Measurements from ENCODE around the gene ASB11. TPM values are rescaled to one million over a fixed set of nuclear protein-coding genes. Genes with fewer than 3 reads are reported as not detected.

The ASB11 gene, protein sequence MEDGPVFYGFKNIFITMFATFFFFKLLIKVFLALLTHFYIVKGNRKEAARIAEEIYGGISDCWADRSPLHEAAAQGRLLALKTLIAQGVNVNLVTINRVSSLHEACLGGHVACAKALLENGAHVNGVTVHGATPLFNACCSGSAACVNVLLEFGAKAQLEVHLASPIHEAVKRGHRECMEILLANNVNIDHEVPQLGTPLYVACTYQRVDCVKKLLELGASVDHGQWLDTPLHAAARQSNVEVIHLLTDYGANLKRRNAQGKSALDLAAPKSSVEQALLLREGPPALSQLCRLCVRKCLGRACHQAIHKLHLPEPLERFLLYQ
- 0.04 TPM for total RNA-seq (2013)
- polyA plus RNA-seq (not detected), polyA minus RNA-seq (not detected in 2 replicates), total RNA-seq (0 to 0.35 (median 0.05) reads per million in 11 experiments)

- Histone ChIP-seq H3K4me2 (replicated peaks; ENCODE audit: extremely low read depth, low read length, poor library complexity, severe bottlenecking) (no peak within 1 kb of the TSS), H3K9ac (ENCODE audit: insufficient read depth, low read length, poor library complexity, severe bottlenecking) (no peak within 1 kb of the TSS), H3K9me3 (replicated peaks in 1 of 2; ENCODE audit: control insufficient read depth in 1 of 2, insufficient read depth in 1 of 2, low read length in 2 of 2) (no peaks in the 10 kb centered on the region), H3K79me2 (ENCODE audit: insufficient read depth, low read length) (no peaks in the 10 kb centered on the region), H4K20me1 (ENCODE audit: insufficient read depth, low read length) (no peaks in the 10 kb centered on the region), H3K4me1 (ENCODE audit: control insufficient read depth in 1 of 2, insufficient read depth in 2 of 2, low read length in 2 of 2) (no peaks in the 10 kb centered on the region), H3K27ac (ENCODE audit: low read depth in 1 of 2, low read length in 2 of 2) (no peak within 1 kb of the TSS), H2AFZ (ENCODE audit: insufficient read depth, low read depth, low read length, poor library complexity, severe bottlenecking) (no peak within 1 kb of the TSS), H3K36me3 (replicated peaks in 1 of 2; ENCODE audit: control insufficient read depth in 1 of 2, insufficient read depth in 2 of 2, low read length in 2 of 2) (peaks cover 0 to 6% of the 10 kb centered on the region in 2 donors), H3K4me3 (replicated peaks in 1 of 3; ENCODE audit: low read depth in 2 of 3, low read length in 3 of 3) (no peak within 1 kb of the TSS), H3K27me3 (ENCODE audit: control insufficient read depth in 2 of 2, insufficient read depth in 2 of 2, low read length in 2 of 2) (peaks cover 0 to 4% of the 10 kb centered on the region in 2 donors)
- Mint-ChIP-seq H3K9me3 (no peaks in the 10 kb centered on the region), H3K4me3 (no peak within 1 kb of the TSS), H3K36me3 (peaks cover 12% of the 10 kb centered on the region in 2 donors), H3K4me1 (no peaks in the 10 kb centered on the region), H3K27ac (no peak within 1 kb of the TSS), H3K27me3 (ENCODE audit: low read depth in 3 of 3) (peaks cover 0 to 19% (median 3%) of the 10 kb centered on the region in 3 donors)
- no peak for DNase-seq
- TF ChIP-seq CTCF (IDR thresholded peaks at IDR 0.05): no peak
- 100% methylated on average over 1 of the region's 3 CpGs for WGBS (ENCODE audit: insufficient coverage)
- intact Hi-C loops (cut with micrococcal nuclease): no loop called here
These were observed at the start of gene ASB11 for GRCh38 chrX:15315509-15315908. ASB11 (minus strand) TSS chrX:15315640; CDS start chrX:15315605, 35 bp downstream.

GRCh38 chrX:15359701-15360100 lies 44.3 kb upstream of the ASB11 start:
- WGBS (ENCODE audit: insufficient coverage): 100% methylated on average over 1 of the region's 2 CpGs
- Histone ChIP-seq H3K27ac (ENCODE audit: low read depth in 1 of 2, low read length in 2 of 2) (no peak overlapping the region), H3K4me2 (replicated peaks; ENCODE audit: extremely low read depth, low read length, poor library complexity, severe bottlenecking) (no peak overlapping the region), H3K27me3 (ENCODE audit: control insufficient read depth in 2 of 2, insufficient read depth in 2 of 2, low read length in 2 of 2) (no peaks in the 10 kb centered on the region), H3K9me3 (replicated peaks in 1 of 2; ENCODE audit: control insufficient read depth in 1 of 2, insufficient read depth in 1 of 2, low read length in 2 of 2) (no peaks in the 10 kb centered on the region), H3K9ac (ENCODE audit: insufficient read depth, low read length, poor library complexity, severe bottlenecking) (no peak overlapping the region), H3K4me3 (replicated peaks in 1 of 3; ENCODE audit: low read depth in 2 of 3, low read length in 3 of 3) (no peak overlapping the region), H4K20me1 (ENCODE audit: insufficient read depth, low read length) (no peaks in the 10 kb centered on the region), H3K36me3 (replicated peaks in 1 of 2; ENCODE audit: control insufficient read depth in 1 of 2, insufficient read depth in 2 of 2, low read length in 2 of 2) (no peaks in the 10 kb centered on the region), H3K79me2 (ENCODE audit: insufficient read depth, low read length) (no peaks in the 10 kb centered on the region), H2AFZ (ENCODE audit: insufficient read depth, low read depth, low read length, poor library complexity, severe bottlenecking) (no peak overlapping the region), H3K4me1 (ENCODE audit: control insufficient read depth in 1 of 2, insufficient read depth in 2 of 2, low read length in 2 of 2) (peaks cover 0 to 12% of the 10 kb centered on the region in 2 donors)
- peaks cover 11% of the 10 kb centered on the region for H3K4me1 Mint-ChIP-seq
- intact Hi-C loops (cut with micrococcal nuclease): no loop called here
- no peaks in the 10 kb centered on the region for H3K36me3 Mint-ChIP-seq
- no peak overlapping the region for H3K27ac Mint-ChIP-seq
- no peak overlapping the region for H3K4me3 Mint-ChIP-seq
- DNase-seq: no peak
- H3K27me3 Mint-ChIP-seq (ENCODE audit: low read depth in 3 of 3): peaks cover 0 to 22% (median 3%) of the 10 kb centered on the region in 3 donors
- TF ChIP-seq CTCF (IDR thresholded peaks at IDR 0.05): no peak
- peaks cover 0 to 6% (median 0%) of the 10 kb centered on the region in 7 donors for H3K9me3 Mint-ChIP-seq
